A549 treated with GW870086 at 1 μM for 4 hours (cell line): Measurements from ENCODE around the gene SIGLEC7. TPM values are rescaled to one million over a fixed set of nuclear protein-coding genes. Genes with fewer than 3 reads are reported as not detected.

Experiments
- total RNA-seq: library from RNA; stranded (reverse); fragments of 200-300 nt; extraction: Qiagen RNA extraction; gene quantifications from 5 replicates; pipeline ENCODE4 v1.2.3, GENCODE V29; 2022; ENCODE audit warnings: low read depth

SIGLEC7 gene
- not detected in 5 replicates for total RNA-seq

DNA sequence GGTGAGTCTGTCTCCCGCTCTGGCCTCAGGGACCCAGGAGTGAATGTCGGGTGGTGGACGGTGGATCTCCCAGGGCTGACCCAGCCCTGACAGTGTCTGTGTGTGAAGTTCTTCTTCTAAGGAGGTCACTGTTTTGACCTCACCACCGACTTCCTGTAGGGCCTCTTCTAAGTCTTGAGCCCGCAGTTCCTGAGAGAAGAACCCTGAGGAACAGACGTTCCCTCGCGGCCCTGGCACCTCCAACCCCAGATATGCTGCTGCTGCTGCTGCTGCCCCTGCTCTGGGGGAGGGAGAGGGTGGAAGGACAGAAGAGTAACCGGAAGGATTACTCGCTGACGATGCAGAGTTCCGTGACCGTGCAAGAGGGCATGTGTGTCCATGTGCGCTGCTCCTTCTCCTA is at the start of gene SIGLEC7:
SIGLEC7 (plus strand) TSS at position 183 of the 400 bp plus-strand sequence; CDS start at position 252, 69 bp downstream.

DNA sequence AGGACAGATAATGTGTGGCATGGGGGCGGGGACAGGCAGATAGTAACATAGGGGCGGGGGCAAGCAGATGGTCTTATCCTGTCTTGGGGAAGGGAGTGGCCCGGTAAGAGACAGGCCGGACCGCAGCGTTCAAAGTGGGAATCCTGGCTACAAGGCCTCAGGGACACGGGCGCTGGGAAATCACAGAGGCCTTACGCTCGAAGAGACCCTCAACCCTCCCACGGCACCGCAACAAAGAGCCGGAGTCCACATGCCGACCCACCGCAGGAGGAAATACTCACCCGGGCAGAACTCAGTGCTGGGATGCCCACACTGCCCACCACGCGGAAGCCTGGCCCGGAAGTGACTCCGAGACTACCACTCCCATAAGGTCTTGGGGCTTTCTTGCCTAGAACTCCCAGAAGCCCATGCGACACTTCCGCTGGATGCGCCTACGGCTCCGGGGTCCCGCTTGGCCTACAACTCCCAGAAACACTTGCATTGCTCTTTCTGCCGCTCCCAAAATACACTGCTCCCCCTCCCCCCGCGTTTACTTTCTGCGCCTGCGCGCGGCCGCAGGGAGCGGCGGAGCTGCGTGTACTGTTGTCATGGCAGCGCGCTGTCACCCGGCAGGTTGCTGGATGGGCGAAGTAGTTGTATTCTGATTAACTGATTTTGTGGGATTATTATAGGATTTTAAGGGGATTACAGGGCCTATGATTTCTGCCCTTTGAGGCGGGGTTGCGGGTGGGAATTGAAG is 33.9 kb upstream of the SIGLEC7 start, which contains the start of gene CTU1:
CTU1 (minus strand) TSS at position 344 of the 739 bp plus-strand sequence. CDS start 3,840 bp downstream, outside the sequence.

DNA sequence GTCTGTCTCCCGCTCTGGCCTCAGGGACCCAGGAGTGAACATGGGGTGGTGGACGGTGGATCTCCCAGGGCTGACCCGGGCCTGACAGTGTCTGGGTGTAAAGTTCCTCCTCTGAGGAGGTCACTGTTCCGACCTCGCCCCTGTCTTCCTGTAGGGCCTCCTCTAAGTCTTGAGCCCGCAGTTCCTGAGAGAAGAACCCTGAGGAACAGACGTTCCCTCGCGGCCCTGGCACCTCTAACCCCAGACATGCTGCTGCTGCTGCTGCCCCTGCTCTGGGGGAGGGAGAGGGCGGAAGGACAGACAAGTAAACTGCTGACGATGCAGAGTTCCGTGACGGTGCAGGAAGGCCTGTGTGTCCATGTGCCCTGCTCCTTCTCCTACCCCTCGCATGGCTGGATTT is 17.4 kb upstream of the SIGLEC7 start, which contains the start of gene SIGLEC9:
SIGLEC9 (plus strand) TSS at position 178 of the 400 bp plus-strand sequence; CDS start at position 247, 69 bp downstream.

Other genes starting within 250 kb of the SIGLEC7 start
- gene KLK4, start 230.9 kb upstream of the SIGLEC7 start, total RNA-seq, result 0.19 to 0.61 TPM (median 0.43 TPM) in 3 of 5 replicates, not detected in the others
- 0.09 TPM in 1 of 5 replicates, not detected in the others for gene KLK5, start 189.3 kb upstream of the SIGLEC7 start, total RNA-seq
- gene KLK6, start 172.7 kb upstream of the SIGLEC7 start, total RNA-seq, result 0.15 to 1.5 TPM (median 0.28 TPM) in 5 replicates
- not detected in 5 replicates for gene KLK7, start 158.4 kb upstream of the SIGLEC7 start, total RNA-seq
- gene KLK8, start 140.7 kb upstream of the SIGLEC7 start, total RNA-seq, result not detected in 5 replicates
- 0.32 to 0.98 TPM (median 0.45 TPM) in 5 replicates for gene KLK10, start 122.6 kb upstream of the SIGLEC7 start, total RNA-seq
- gene KLK11, start 115.7 kb upstream of the SIGLEC7 start, total RNA-seq, result 0.63 TPM in 1 of 5 replicates, not detected in the others
- gene KLK12, start 107.3 kb upstream of the SIGLEC7 start, total RNA-seq, result not detected in 5 replicates
- 0.18 TPM in 1 of 5 replicates, not detected in the others for gene KLK13, start 77.2 kb upstream of the SIGLEC7 start, total RNA-seq
- 0.32 to 0.71 TPM (median 0.42 TPM) in 5 replicates for gene KLK14, start 59.4 kb upstream of the SIGLEC7 start, total RNA-seq
- gene CTU1, start 33.9 kb upstream of the SIGLEC7 start, total RNA-seq, result 5.9 to 14.1 TPM (median 13.1 TPM) in 5 replicates
- gene SIGLEC9, start 17.4 kb upstream of the SIGLEC7 start, total RNA-seq, result 0.06 to 0.08 TPM in 2 of 5 replicates, not detected in the others
- gene CD33, start 82.8 kb downstream of the SIGLEC7 start, total RNA-seq, result not detected in 5 replicates
- not detected in 5 replicates for gene SIGLECL1, start 108.8 kb downstream of the SIGLEC7 start, total RNA-seq
- gene IGLON5, start 169.3 kb downstream of the SIGLEC7 start, total RNA-seq, result 0.06 to 0.08 TPM (median 0.06 TPM) in 3 of 5 replicates, not detected in the others
- gene VSIG10L, start 199.8 kb downstream of the SIGLEC7 start, total RNA-seq, result 10.7 to 14.9 TPM (median 14.4 TPM) in 5 replicates
- 234 to 272 TPM (median 249 TPM) in 5 replicates for gene ETFB, start 224.1 kb downstream of the SIGLEC7 start, total RNA-seq
- 5.1 to 14.5 TPM (median 12.4 TPM) in 5 replicates for gene CLDND2, start 226.7 kb downstream of the SIGLEC7 start, total RNA-seq
- gene NKG7, start 230.4 kb downstream of the SIGLEC7 start, total RNA-seq, result not detected in 5 replicates
- gene LIM2, start 245.7 kb downstream of the SIGLEC7 start, total RNA-seq, result not detected in 5 replicates
- gene C19orf84, start 248.3 kb downstream of the SIGLEC7 start, total RNA-seq, result not detected in 5 replicates